B cell (primary cell): Measurements from ENCODE around the gene FBXO5. TPM values are rescaled to one million over a fixed set of nuclear protein-coding genes. Genes with fewer than 3 reads are reported as not detected.

ENCODE experiments used
- ATAC-seq: fragments of 200-7000 bp; cut with Tn5 transposase; one replicate; pipeline ENCODE4 v1.10.0; 2021; ENCODE audit warnings: low read depth, mild to moderate bottlenecking, moderate number of reproducible peaks, moderate library complexity
- CTCF ChIA-PET: fragments of 350-600 bp; sonication (Branson Sonifier 250); formaldehyde crosslinking; loops from one replicate; lab custom pipeline; 2021; ENCODE audit warnings: antibody characterized with exemption, inconsistent platforms; lab: Charles Lee
- POLR2A ChIA-PET: fragments of 350-600 bp; sonication (Branson Sonifier 250); formaldehyde crosslinking; loops from one replicate; lab custom pipeline; 2021; ENCODE audit warnings: antibody characterized with exemption; lab: Charles Lee
- DNase-seq: peaks from one replicate; pipeline ENCODE4 v3.0.0; 2013
- H2AFZ ChIP-seq: 2 replicates; pipeline ENCODE4 v1.6.1; 2012; ENCODE audit warnings: mild to moderate bottlenecking, low read depth, low read length; ENCODE audit not compliant: insufficient read depth, poor library complexity, severe bottlenecking
- H3K27ac ChIP-seq, 2 donors: 1 replicate in 1 of 2; 2 replicates in 1 of 2; pipeline ENCODE4 v1.5.1; 2012 to 2013; ENCODE audit warnings: low read length in 2 of 2, mild to moderate bottlenecking in 2 of 2, moderate library complexity in 1 of 2
- H3K27me3 ChIP-seq, 4 experiments: fragments of 200-600 bp in 1 of 4; sonication (generic) in 1 of 4; replicated peaks in 1 of 4; 1 replicate in 2 of 4; 2 replicates in 2 of 4; pipeline versions ENCODE4 v1.6.1 to v1.7.0; 2013 to 2016; ENCODE audit warnings: low read length in 3 of 4, mild to moderate bottlenecking in 2 of 4, mixed read lengths in 1 of 4, moderate library complexity in 1 of 4; ENCODE audit not compliant: insufficient read depth in 4 of 4, control insufficient read depth in 3 of 4; ENCODE audit errors: control extremely low read depth in 1 of 4
- H3K36me3 ChIP-seq, 2 experiments: replicated peaks in 1 of 2; 1 replicate in 1 of 2; 2 replicates in 1 of 2; pipeline versions ENCODE4 v1.6.1 to v1.7.1; 2013; ENCODE audit warnings: low read length in 1 of 2; ENCODE audit not compliant: insufficient read depth in 2 of 2, control insufficient read depth in 1 of 2; ENCODE audit errors: control extremely low read depth in 1 of 2, extremely low read depth in 1 of 2
- H3K4me1 ChIP-seq, 2 donors: fragments of 200-600 bp in 1 of 2; sonication (generic) in 1 of 2; 1 replicate in 1 of 2; 2 replicates in 1 of 2; pipeline versions ENCODE4 v1.5.1 to v1.6.1; 2013 to 2017; ENCODE audit warnings: low read length in 2 of 2; ENCODE audit not compliant: control insufficient read depth in 2 of 2, insufficient read depth in 2 of 2
- H3K4me2 ChIP-seq: replicated peaks from 2 replicates; pipeline ENCODE3; 2012; ENCODE audit warnings: mild to moderate bottlenecking, low read depth, low read length; ENCODE audit not compliant: poor library complexity, severe bottlenecking
- H3K4me3 ChIP-seq, 5 experiments: fragments of 200-600 bp in 1 of 5; sonication (generic) in 1 of 5; 1 replicate in 3 of 5; 2 replicates in 2 of 5; pipeline versions ENCODE4 v1.5.1 to v1.7.0; 2011 to 2016; ENCODE audit warnings: low read length in 4 of 5, mild to moderate bottlenecking in 4 of 5, low read depth in 2 of 5, control low read depth in 1 of 5, moderate library complexity in 1 of 5; ENCODE audit not compliant: insufficient read depth in 1 of 5; ENCODE audit errors: control extremely low read depth in 1 of 5, extremely low read depth in 1 of 5
- H3K79me2 ChIP-seq: fragments of 200-600 bp; sonication (generic); one replicate; pipeline ENCODE4 v1.6.0; 2016; ENCODE audit warnings: low read length; ENCODE audit not compliant: control insufficient read depth, insufficient read depth
- H3K9ac ChIP-seq: fragments of 200-600 bp; sonication (generic); 2 replicates; pipeline ENCODE4 v1.6.1; 2017; ENCODE audit warnings: mild to moderate bottlenecking, low read length, moderate library complexity
- H3K9me3 ChIP-seq, 3 donors: one replicate each; pipeline versions ENCODE4 v1.6.1 to v1.7.1; 2013; ENCODE audit warnings: low read length in 2 of 3; ENCODE audit not compliant: control insufficient read depth in 2 of 3, insufficient read depth in 1 of 3; ENCODE audit errors: control extremely low read depth in 1 of 3
- H4K20me1 ChIP-seq: 2 replicates; pipeline ENCODE4 v1.6.0; 2012; ENCODE audit warnings: mild to moderate bottlenecking, low read length; ENCODE audit not compliant: insufficient read depth, control insufficient read depth, poor library complexity, severe bottlenecking
- H3K27ac Mint-ChIP-seq: one replicate; pipeline ENCODE4 v1.8.0; 2021; ENCODE audit warnings: mixed read lengths
- H3K27me3 Mint-ChIP-seq: one replicate; pipeline ENCODE4 v1.8.0; 2021; ENCODE audit warnings: mixed read lengths
- H3K4me1 Mint-ChIP-seq: one replicate; pipeline ENCODE4 v1.8.0; 2021; ENCODE audit warnings: mixed read lengths
- H3K4me3 Mint-ChIP-seq: one replicate; pipeline ENCODE4 v1.8.0; 2021; ENCODE audit warnings: mixed read lengths
- H3K9me3 Mint-ChIP-seq: one replicate; pipeline ENCODE4 v1.8.0; 2022; ENCODE audit warnings: mixed read lengths; ENCODE audit not compliant: insufficient read depth
- CTCF ChIP-seq: fragments of 200-600 bp; IDR thresholded peaks from one replicate; pipeline ENCODE4 v1.8.0; 2022; ENCODE audit warnings: antibody characterized with exemption, mild to moderate bottlenecking
- EZH2 ChIP-seq: IDR thresholded peaks from 2 replicates; pipeline ENCODE4 v1.6.1; 2012; ENCODE audit warnings: borderline replicate concordance, low read depth, mild to moderate bottlenecking, moderate library complexity, low read length; ENCODE audit not compliant: insufficient read depth, poor library complexity, severe bottlenecking
- WGBS: methylation state at CpG from one replicate; pipeline ENCODE4 v1.1.5; 2013; ENCODE audit warnings: missing lambda C conversion rate; ENCODE audit not compliant: insufficient coverage; 5-methylcytosine and 5-hydroxymethylcytosine counted together
- intact Hi-C: fragments of 100-400 bp; cut with micrococcal nuclease; formaldehyde crosslinking; loops from one replicate; pipeline ENCODE4 v1.10.0; 2022
- polyA plus RNA-seq: library from polyadenylated mRNA; depleted of rRNA; stranded (reverse); fragments of >200 nt; gene quantifications from 2 replicates; pipeline ENCODE4 v1.2.3, GENCODE V29; 2012
- total RNA-seq, 2 donors: library from RNA; stranded (reverse); fragments of 120-200 nt in 1 of 2; gene quantifications; 1 replicate in 1 of 2; 2 replicates in 1 of 2; pipeline versions ENCODE4 v1.2.3 to v1.2.4, GENCODE V29; 2013 to 2022

FBXO5 gene
- total and polyA plus RNA-seq, 2 donors (not counting 1 experiment from before 2014, with no cell fraction given): 3.9 to 14.6 TPM

GRCh38 chr6:152943260-152943897, 39.5 kb downstream of the FBXO5 start:
- CTCF ChIA-PET: interaction anchor here (1.8 kb wide), 1 partner anchor 79 kb away, joined by 3 read pairs; no protein-coding TSS in a partner anchor
- intact Hi-C loops: no loop called here
- no peak overlapping the region for H2AFZ ChIP-seq
- no peaks in the 10 kb centered on the region for H3K9me3 Mint-ChIP-seq
- POLR2A ChIA-PET: no interaction called here
- H3K27ac ChIP-seq: no peak overlapping the region
- TF ChIP-seq CTCF (no peak), EZH2 (no peak)
- no peak overlapping the region for H3K9ac ChIP-seq
- no peaks in the 10 kb centered on the region for H4K20me1 ChIP-seq
- DNase-seq: no peak
- no peaks in the 10 kb centered on the region for H3K9me3 ChIP-seq
- no peak overlapping the region for H3K4me2 ChIP-seq
- peaks cover 5% of the 10 kb centered on the region in 2 donors for H3K4me1 ChIP-seq
- WGBS: no CpG with 5 or more reads among the region's 2 CpGs
- ATAC-seq: no peak
- H3K4me1 Mint-ChIP-seq: peaks cover 4% of the 10 kb centered on the region
- no peak overlapping the region for H3K27ac Mint-ChIP-seq
- H3K4me3 Mint-ChIP-seq: no peak overlapping the region
- H3K4me3 ChIP-seq: no peak overlapping the region
- no peaks in the 10 kb centered on the region for H3K79me2 ChIP-seq
- H3K27me3 ChIP-seq: peaks cover 0 to 3% (median 0%) of the 10 kb centered on the region in 4 experiments
- peaks cover 25% of the 10 kb centered on the region for H3K27me3 Mint-ChIP-seq
- H3K36me3 ChIP-seq: no peaks in the 10 kb centered on the region

- Histone ChIP-seq H3K79me2 (no peaks in the 10 kb centered on the region), H3K4me2 (no peak overlapping the region), H3K4me1 (no peaks in the 10 kb centered on the region), H3K9me3 (no peaks in the 10 kb centered on the region), H3K36me3 (no peaks in the 10 kb centered on the region), H3K4me3 (no peak overlapping the region), H3K27me3 (peaks cover 0 to 3% (median 0%) of the 10 kb centered on the region in 4 experiments), H3K27ac (no peak overlapping the region), H2AFZ (no peak overlapping the region), H4K20me1 (no peaks in the 10 kb centered on the region), H3K9ac (no peak overlapping the region)
- WGBS: no CpG with 5 or more reads among the region's 1 CpG
- H3K4me3 Mint-ChIP-seq: no peak overlapping the region
- TF ChIP-seq CTCF: no peak
- no peak for TF ChIP-seq EZH2
- intact Hi-C loops: no loop called here
- no peaks in the 10 kb centered on the region for H3K4me1 Mint-ChIP-seq
- peaks cover 23% of the 10 kb centered on the region for H3K27me3 Mint-ChIP-seq
- DNase-seq: no peak
- CTCF ChIA-PET: interaction anchor here (1.8 kb wide), 1 partner anchor 78 kb away, joined by 3 read pairs; no protein-coding TSS in a partner anchor
- no peaks in the 10 kb centered on the region for H3K9me3 Mint-ChIP-seq
- POLR2A ChIA-PET: no interaction called here
- no peak overlapping the region for H3K27ac Mint-ChIP-seq
- no peak for ATAC-seq
Observed at GRCh38 chr6:152942319-152942869, 40.4 kb downstream of the FBXO5 start.
